Measurements from ENCODE around the gene CRIM1. TPM values are rescaled to one million over a fixed set of nuclear protein-coding genes. Genes with fewer than 3 reads are reported as not detected.

The CRIM1 gene
- total and polyA plus RNA-seq, 10 donors: 7.1 to 213 (median 110) TPM

DNA sequence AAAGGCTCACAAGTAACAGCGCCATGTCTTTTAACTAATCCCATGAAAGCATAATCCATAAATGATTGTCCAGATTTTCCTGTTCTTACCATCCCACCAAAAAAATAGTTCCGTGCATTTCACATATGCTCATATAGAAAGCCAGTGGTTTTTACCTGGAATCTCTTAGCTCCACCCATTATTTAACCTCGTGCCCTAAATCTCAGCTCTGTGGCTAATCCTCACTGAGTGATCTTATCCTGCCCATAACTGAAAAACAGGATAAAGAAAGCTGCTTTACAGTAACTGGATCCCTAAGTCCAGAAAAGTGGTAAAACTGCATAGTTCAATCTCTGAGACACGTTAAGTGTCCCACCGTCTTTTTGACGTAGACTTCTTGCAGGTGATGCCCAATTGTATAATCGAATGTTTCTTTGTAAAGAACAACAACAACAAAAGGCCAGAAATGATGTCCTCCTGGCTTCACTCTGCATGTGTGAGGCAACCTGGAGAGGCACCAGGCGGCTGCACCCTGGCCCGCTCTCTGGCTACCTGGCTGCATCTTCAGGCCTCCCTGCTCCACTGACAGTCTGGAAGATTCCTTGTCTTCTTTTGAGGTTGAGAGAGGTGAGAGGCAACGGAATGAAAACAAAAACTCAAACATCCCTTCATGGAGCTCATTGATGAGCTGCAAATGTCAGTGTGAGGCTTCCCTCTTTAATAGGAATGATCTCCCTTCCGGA is 203.8 kb downstream of the CRIM1 start:
- Histone ChIP-seq H3K4me1 (peaks cover 3 to 34% (median 24%) of the 10 kb centered on the region in 6 donors), H3K27ac (no peak overlapping the region), H3K27me3 (replicated peaks in 1 of 7) (no peaks in the 10 kb centered on the region), H3K4me3 (no peak overlapping the region), H3K36me3 (peaks cover 0 to 63% (median 19%) of the 10 kb centered on the region in 6 donors), H3K9me3 (no peaks in the 10 kb centered on the region)
- DNase-seq: no peak
- TF ChIP-seq POLR2A (IDR thresholded peaks at IDR 0.05) (no peak), POLR2AphosphoS5 (IDR thresholded peaks at IDR 0.05) (no peak)
- TF ChIP-seq, protein P1, sequence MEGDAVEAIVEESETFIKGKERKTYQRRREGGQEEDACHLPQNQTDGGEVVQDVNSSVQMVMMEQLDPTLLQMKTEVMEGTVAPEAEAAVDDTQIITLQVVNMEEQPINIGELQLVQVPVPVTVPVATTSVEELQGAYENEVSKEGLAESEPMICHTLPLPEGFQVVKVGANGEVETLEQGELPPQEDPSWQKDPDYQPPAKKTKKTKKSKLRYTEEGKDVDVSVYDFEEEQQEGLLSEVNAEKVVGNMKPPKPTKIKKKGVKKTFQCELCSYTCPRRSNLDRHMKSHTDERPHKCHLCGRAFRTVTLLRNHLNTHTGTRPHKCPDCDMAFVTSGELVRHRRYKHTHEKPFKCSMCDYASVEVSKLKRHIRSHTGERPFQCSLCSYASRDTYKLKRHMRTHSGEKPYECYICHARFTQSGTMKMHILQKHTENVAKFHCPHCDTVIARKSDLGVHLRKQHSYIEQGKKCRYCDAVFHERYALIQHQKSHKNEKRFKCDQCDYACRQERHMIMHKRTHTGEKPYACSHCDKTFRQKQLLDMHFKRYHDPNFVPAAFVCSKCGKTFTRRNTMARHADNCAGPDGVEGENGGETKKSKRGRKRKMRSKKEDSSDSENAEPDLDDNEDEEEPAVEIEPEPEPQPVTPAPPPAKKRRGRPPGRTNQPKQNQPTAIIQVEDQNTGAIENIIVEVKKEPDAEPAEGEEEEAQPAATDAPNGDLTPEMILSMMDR (IDR thresholded peaks at IDR 0.05 in 8 of 11, conservative IDR thresholded peaks at IDR 0.05 in 3 of 11): no peak
- WGBS, 5 donors: 94 to 96% (median 95%) methylated on average over 11 of the region's 11 CpGs
- intact Hi-C loops (cut with DNase I; ENCODE audit: low total_unique reads): no loop called here

DNA sequence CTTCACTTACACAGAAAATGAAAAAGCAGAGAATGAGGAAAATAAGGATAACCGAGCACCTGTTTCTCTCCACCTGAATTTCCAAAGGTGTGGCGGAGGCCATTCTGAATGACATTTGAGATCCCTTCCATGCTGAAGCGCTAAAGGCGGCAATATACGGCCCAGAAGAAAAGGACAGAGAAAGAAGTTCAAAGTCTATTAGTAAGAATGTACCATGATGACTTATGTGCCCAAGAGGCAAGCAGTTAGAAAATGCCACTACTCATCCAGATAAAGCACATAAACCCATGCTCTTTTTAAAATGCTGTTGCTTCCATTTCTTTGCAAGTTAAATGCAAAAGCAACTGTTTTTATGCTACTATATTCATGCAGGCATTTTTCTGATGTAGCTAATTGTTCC is 205.1 kb downstream of the CRIM1 start:
- Histone ChIP-seq H3K4me1 (peaks cover 3 to 38% (median 26%) of the 10 kb centered on the region in 6 donors), H3K27ac (peak overlapping the region in 1 of 8 donors; percentile 71), H3K36me3 (peaks cover 0 to 63% (median 10%) of the 10 kb centered on the region in 6 donors), H3K9me3 (no peaks in the 10 kb centered on the region), H3K4me3 (no peak overlapping the region), H3K27me3 (replicated peaks in 1 of 7) (no peaks in the 10 kb centered on the region)
- no peak for DNase-seq
- 94 to 98% (median 97%) methylated on average over 5 of the region's 5 CpGs for WGBS, 5 donors
- intact Hi-C loops (cut with DNase I; ENCODE audit: low total_unique reads): no loop called here
- TF ChIP-seq, protein P1 (IDR thresholded peaks at IDR 0.05 in 8 of 11, conservative IDR thresholded peaks at IDR 0.05 in 3 of 11): no peak
- TF ChIP-seq POLR2A (IDR thresholded peaks at IDR 0.05) (no peak), POLR2AphosphoS5 (IDR thresholded peaks at IDR 0.05) (no peak)

DNA sequence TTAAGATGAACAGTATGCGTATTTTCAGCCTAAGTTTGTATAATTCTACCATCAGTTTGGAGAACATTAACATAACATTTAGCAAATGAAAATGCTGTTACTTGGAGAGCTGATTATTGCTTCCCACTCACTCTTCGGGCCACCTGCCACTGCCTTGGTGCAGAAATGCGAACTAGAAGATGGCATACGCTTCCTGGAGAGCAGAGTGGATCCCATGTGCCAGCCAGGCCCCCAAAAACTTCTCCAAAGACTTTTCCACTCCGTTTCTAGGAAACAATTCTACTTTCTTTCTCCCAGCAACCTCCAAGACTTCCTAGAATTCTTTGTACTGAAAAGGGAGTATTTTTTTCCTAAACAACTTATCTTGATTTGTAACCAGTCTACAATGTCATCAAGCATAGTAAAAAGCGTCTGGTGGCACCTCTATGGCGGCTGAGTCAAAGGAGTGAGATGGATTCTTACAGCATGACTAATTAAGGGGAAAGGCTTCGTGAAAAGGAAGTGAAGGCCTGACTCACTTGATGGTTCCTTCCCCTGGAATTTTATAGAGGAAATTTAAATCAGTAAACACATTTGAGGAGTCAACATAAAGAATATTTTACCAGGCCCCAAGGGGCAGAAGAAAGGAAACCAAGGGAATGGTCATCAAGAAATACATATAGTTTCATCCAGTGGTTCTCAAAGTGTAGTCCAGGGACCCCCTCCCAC is 205.8 kb downstream of the CRIM1 start:
- H3K4me3 ChIP-seq: no peak overlapping the region
- H3K4me1 ChIP-seq: peaks cover 3 to 38% (median 26%) of the 10 kb centered on the region in 6 donors
- TF ChIP-seq POLR2A (IDR thresholded peaks at IDR 0.05): no peak
- no peak for TF ChIP-seq POLR2AphosphoS5 (IDR thresholded peaks at IDR 0.05)
- TF ChIP-seq, protein P1 (IDR thresholded peaks at IDR 0.05 in 8 of 11, conservative IDR thresholded peaks at IDR 0.05 in 3 of 11): no peak
- peaks cover 0 to 63% (median 11%) of the 10 kb centered on the region in 6 donors for H3K36me3 ChIP-seq
- H3K27me3 ChIP-seq (replicated peaks in 1 of 7): no peaks in the 10 kb centered on the region
- no peak for DNase-seq
- 67 to 84% (median 78%) methylated on average over 8 of the region's 8 CpGs for WGBS, 5 donors
- H3K9me3 ChIP-seq: no peaks in the 10 kb centered on the region
- peak overlapping the region in 5 of 8 donors; percentile 14 to 71 (median 28) for H3K27ac ChIP-seq
- intact Hi-C loops (cut with DNase I; ENCODE audit: low total_unique reads): no loop called here

DNA sequence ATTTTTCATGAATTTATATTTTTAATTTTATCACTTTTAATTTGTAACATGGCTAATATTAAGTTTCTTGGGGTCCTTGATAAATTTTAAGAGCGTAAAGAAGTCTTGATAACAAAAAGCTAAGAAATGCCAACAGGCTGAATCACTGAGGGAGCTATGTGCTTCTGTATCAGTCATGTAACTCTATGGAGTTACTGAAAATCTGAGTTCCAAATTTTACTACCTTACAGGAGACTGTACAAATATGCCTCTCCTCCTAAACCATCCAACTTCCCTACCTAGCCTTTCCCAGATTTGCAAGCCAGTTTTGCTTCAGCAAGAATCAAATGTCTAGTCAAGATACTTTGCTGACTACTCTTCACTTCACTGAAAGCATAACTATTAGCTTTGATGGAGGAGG is 206.7 kb downstream of the CRIM1 start:
- WGBS, 5 donors: 93 to 99% (median 97%) methylated on average over 1 of the region's 1 CpG
- H3K4me3 ChIP-seq: no peak overlapping the region
- peaks cover 3 to 38% (median 26%) of the 10 kb centered on the region in 6 donors for H3K4me1 ChIP-seq
- intact Hi-C loops (cut with DNase I; ENCODE audit: low total_unique reads): no loop called here
- no peaks in the 10 kb centered on the region for H3K27me3 ChIP-seq (replicated peaks in 1 of 7)
- H3K27ac ChIP-seq: peak overlapping the region in 3 of 8 donors; percentile 11 to 71 (median 53)
- DNase-seq: no peak
- no peaks in the 10 kb centered on the region for H3K9me3 ChIP-seq
- TF ChIP-seq POLR2A (IDR thresholded peaks at IDR 0.05): no peak
- TF ChIP-seq, protein P1 (IDR thresholded peaks at IDR 0.05 in 8 of 11, conservative IDR thresholded peaks at IDR 0.05 in 3 of 11): no peak
- TF ChIP-seq POLR2AphosphoS5 (IDR thresholded peaks at IDR 0.05): no peak
- peaks cover 0 to 65% (median 11%) of the 10 kb centered on the region in 6 donors for H3K36me3 ChIP-seq

All from spleen (tissue), 11 donors.